ENCODE data around the gene ARL6IP6.

DNA sequence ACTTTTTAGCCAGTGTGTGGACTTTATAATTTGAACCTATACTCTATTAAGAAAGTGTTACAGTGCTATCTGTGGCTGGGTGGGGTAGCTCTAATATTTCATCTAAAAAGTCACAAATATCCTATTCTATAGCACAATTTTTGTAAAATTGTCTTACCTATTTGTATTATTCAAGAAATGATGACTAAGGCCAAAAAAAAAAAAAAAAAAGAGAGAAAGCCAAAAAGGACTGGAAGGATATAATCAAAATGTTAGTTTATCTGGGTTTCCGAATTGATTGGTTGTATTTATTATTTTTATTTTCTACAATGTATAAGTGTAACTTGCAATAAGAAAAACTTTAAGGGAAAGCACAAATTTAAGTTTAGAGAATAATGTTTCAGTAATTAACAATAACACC lies 5.5 kb downstream of the ARL6IP6 start:
- TF ChIP-seq, protein P1, sequence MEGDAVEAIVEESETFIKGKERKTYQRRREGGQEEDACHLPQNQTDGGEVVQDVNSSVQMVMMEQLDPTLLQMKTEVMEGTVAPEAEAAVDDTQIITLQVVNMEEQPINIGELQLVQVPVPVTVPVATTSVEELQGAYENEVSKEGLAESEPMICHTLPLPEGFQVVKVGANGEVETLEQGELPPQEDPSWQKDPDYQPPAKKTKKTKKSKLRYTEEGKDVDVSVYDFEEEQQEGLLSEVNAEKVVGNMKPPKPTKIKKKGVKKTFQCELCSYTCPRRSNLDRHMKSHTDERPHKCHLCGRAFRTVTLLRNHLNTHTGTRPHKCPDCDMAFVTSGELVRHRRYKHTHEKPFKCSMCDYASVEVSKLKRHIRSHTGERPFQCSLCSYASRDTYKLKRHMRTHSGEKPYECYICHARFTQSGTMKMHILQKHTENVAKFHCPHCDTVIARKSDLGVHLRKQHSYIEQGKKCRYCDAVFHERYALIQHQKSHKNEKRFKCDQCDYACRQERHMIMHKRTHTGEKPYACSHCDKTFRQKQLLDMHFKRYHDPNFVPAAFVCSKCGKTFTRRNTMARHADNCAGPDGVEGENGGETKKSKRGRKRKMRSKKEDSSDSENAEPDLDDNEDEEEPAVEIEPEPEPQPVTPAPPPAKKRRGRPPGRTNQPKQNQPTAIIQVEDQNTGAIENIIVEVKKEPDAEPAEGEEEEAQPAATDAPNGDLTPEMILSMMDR (IDR thresholded peaks at IDR 0.05), result no peak
- no peak for TF ChIP-seq POLR2A (IDR thresholded peaks at IDR 0.05)
